HCT116 (cell line): Measurements from ENCODE around the gene CHMP2A. TPM values are rescaled to one million over a fixed set of nuclear protein-coding genes. Genes with fewer than 3 reads are reported as not detected.

Experiments
- ATAC-seq: fragments of 200-7000 bp; cut with Tn5 transposase; 2 replicates; pipeline ENCODE4 v1.9.1; 2020; ENCODE audit warnings: mild to moderate bottlenecking, moderate library complexity
- BruUV-seq: library from RNA; stranded (reverse); fragments of 400-500 nt; replicated peaks from 2 replicates; lab custom pipeline; 2021; lab: Mats Ljungman, UMichigan
- CTCF ChIA-PET: fragments of 300-600 bp; sonication (Branson Sonifier 250); formaldehyde crosslinking; loops from one replicate; lab custom pipeline; 2021; ENCODE audit warnings: antibody characterized with exemption; lab: Charles Lee
- POLR2A ChIA-PET: fragments of 300-600, 350-600 bp; sonication (Branson Sonifier 250); formaldehyde crosslinking; loops from one replicate; lab custom pipeline; 2021; ENCODE audit warnings: antibody characterized with exemption; lab: Charles Lee
- RAD21 ChIA-PET, 2 experiments: fragments of 300-600 bp; sonication (Branson Sonifier 250); formaldehyde crosslinking; loops; one replicate each; lab custom pipeline; 2023; ENCODE audit warnings: low total read pairs in 2 of 2; ENCODE audit not compliant: uncharacterized antibody in 2 of 2, unreplicated experiment in 2 of 2, low non-redundant PET in 1 of 2; lab: Charles Lee
- DNase-seq: peaks from one replicate; pipeline ENCODE4 v3.0.0-alpha.2; 2010; ENCODE audit warnings: low read depth, low spot score
- H2AFZ ChIP-seq: fragments of 200-600 bp; shearing (Covaris generic), sonication (generic); 2 replicates; pipeline ENCODE4 v1.6.1; 2017; ENCODE audit warnings: low read depth, mixed run types, mixed read lengths, antibody characterized with exemption, low read length; ENCODE audit not compliant: poor library complexity, severe bottlenecking
- H3K27ac ChIP-seq: 2 replicates; pipeline ENCODE4 v1.5.1; 2012; ENCODE audit warnings: low read depth, low read length
- H3K27me3 ChIP-seq: fragments of 200-600 bp; sonication (generic); 2 replicates; pipeline ENCODE4 v1.6.1; 2016; ENCODE audit warnings: mixed run types, low read length, mixed read lengths; ENCODE audit not compliant: insufficient read depth
- H3K36me3 ChIP-seq, 2 experiments: fragments of 200-500 bp in 1 of 2; fragments of 200-600 bp in 1 of 2; sonication (Bioruptor generic) in 1 of 2; sonication (generic) in 1 of 2; 2 replicates each; pipeline versions ENCODE4 v1.5.1 to v1.6.1; 2014 to 2016; ENCODE audit warnings: low read length in 2 of 2, inconsistent platforms in 1 of 2, mixed read lengths in 1 of 2, mixed run types in 1 of 2; ENCODE audit not compliant: insufficient read depth in 2 of 2, control insufficient read depth in 1 of 2
- H3K4me1 ChIP-seq, 2 experiments: fragments of 200-600 bp in 1 of 2; sonication (generic) in 1 of 2; 2 replicates each; pipeline versions ENCODE4 v1.5.1 to v1.6.1; 2012 to 2017; ENCODE audit warnings: low read length in 2 of 2, inconsistent platforms in 1 of 2, mild to moderate bottlenecking in 1 of 2, mixed read lengths in 1 of 2, mixed run types in 1 of 2, moderate library complexity in 1 of 2; ENCODE audit not compliant: insufficient read depth in 2 of 2, control insufficient read depth in 1 of 2
- H3K4me2 ChIP-seq: fragments of 200-600 bp; sonication (generic); 2 replicates; pipeline ENCODE4 v1.6.1; 2017; ENCODE audit warnings: mixed run types, low read length, mixed read lengths
- H3K4me3 ChIP-seq, 2 experiments: fragments of 200-600 bp in 1 of 2; sonication (generic) in 1 of 2; replicated peaks in 1 of 2; 2 replicates each; pipeline ENCODE4 v1.5.1; 2011 to 2016; ENCODE audit warnings: low read length in 2 of 2, control low read depth in 1 of 2, low read depth in 1 of 2, mild to moderate bottlenecking in 1 of 2, mixed read lengths in 1 of 2, mixed run types in 1 of 2
- H3K79me2 ChIP-seq: fragments of 200-600 bp; sonication (generic); 2 replicates; pipeline ENCODE4 v1.6.1; 2017; ENCODE audit warnings: mild to moderate bottlenecking, mixed run types, low read length, moderate library complexity, mixed read lengths; ENCODE audit not compliant: insufficient read depth
- H3K9ac ChIP-seq: fragments of 200-600 bp; sonication (generic); 2 replicates; pipeline ENCODE4 v1.6.1; 2016; ENCODE audit warnings: low read length, mixed read lengths
- H3K9me2 ChIP-seq: fragments of 200-600 bp; sonication (generic), shearing (Covaris generic); 2 replicates; pipeline ENCODE4 v1.6.1; 2017; ENCODE audit warnings: mixed run types, mild to moderate bottlenecking, moderate library complexity; ENCODE audit not compliant: insufficient read depth
- H3K9me3 ChIP-seq, 2 experiments: fragments of 200-500 bp in 1 of 2; fragments of 200-600 bp in 1 of 2; sonication (Bioruptor generic) in 1 of 2; sonication (generic) in 1 of 2; 2 replicates each; pipeline ENCODE4 v1.6.1; 2014 to 2017; ENCODE audit warnings: low read length in 2 of 2, mixed read lengths in 2 of 2, inconsistent platforms in 1 of 2, low read depth in 1 of 2, mild to moderate bottlenecking in 1 of 2, mixed run types in 1 of 2, moderate library complexity in 1 of 2; ENCODE audit not compliant: control insufficient read depth in 1 of 2, insufficient read depth in 1 of 2
- H4K20me1 ChIP-seq: fragments of 200-600 bp; sonication (generic), shearing (Covaris generic); 2 replicates; pipeline ENCODE4 v1.6.1; 2017; ENCODE audit warnings: mixed run types, mild to moderate bottlenecking, moderate library complexity; ENCODE audit not compliant: insufficient read depth
- CBX3 ChIP-seq: IDR thresholded peaks from 2 replicates; pipeline ENCODE4 v1.6.1; 2012; ENCODE audit warnings: low read depth
- CTCF ChIP-seq, 3 experiments: fragments of 200-600 bp in 1 of 3; sonication (generic) in 1 of 3; IDR thresholded peaks in 2 of 3; conservative IDR thresholded peaks in 1 of 3; 2 replicates each; pipeline ENCODE4 v1.5.1; 2012 to 2017; ENCODE audit warnings: low read depth in 2 of 3, low read length in 2 of 3, antibody characterized with exemption in 1 of 3, borderline replicate concordance in 1 of 3, control low read depth in 1 of 3, mild to moderate bottlenecking in 1 of 3, mixed read lengths in 1 of 3, mixed run types in 1 of 3, moderate library complexity in 1 of 3; ENCODE audit not compliant: insufficient read depth in 1 of 3
- ELF1 ChIP-seq: IDR thresholded peaks from 2 replicates; pipeline ENCODE4 v1.6.1; 2012; ENCODE audit warnings: low read depth, borderline replicate concordance
- FOSL1 ChIP-seq: IDR thresholded peaks from 2 replicates; pipeline ENCODE4 v1.6.1; 2012; ENCODE audit warnings: low read depth
- POLR2A ChIP-seq: IDR thresholded peaks from 2 replicates; pipeline ENCODE4 v1.7.0; 2011; ENCODE audit warnings: borderline replicate concordance; ENCODE audit not compliant: insufficient read depth, insufficient read length; ENCODE audit errors: extremely low read depth
- SRF ChIP-seq: IDR thresholded peaks from 2 replicates; pipeline ENCODE4 v1.6.1; 2012; ENCODE audit warnings: low read depth
- intact Hi-C: fragments of 100-400 bp; cut with micrococcal nuclease; formaldehyde crosslinking; loops from 2 replicates; pipeline ENCODE4 v1.10.0; 2022
- total RNA-seq: library from RNA; stranded (reverse); gene quantifications from one replicate; pipeline ENCODE4 v1.2.1, GENCODE V29; 2021; ENCODE audit not compliant: unreplicated experiment
- TF ChIP-seq, protein P1 (sequence below): IDR thresholded peaks from 2 replicates; pipeline ENCODE4 v1.6.1; 2012; ENCODE audit warnings: low read depth
- TF ChIP-seq, protein P2 (sequence below): IDR thresholded peaks from 2 replicates; pipeline ENCODE4 v1.6.1; 2012

Gene CHMP2A
- total RNA-seq, 1 experiment from 2014 or later = 125 TPM

GRCh38 chr19:58553799-58554493 lies 959 bp downstream of the CHMP2A start (continued):
- TF ChIP-seq, protein P1, sequence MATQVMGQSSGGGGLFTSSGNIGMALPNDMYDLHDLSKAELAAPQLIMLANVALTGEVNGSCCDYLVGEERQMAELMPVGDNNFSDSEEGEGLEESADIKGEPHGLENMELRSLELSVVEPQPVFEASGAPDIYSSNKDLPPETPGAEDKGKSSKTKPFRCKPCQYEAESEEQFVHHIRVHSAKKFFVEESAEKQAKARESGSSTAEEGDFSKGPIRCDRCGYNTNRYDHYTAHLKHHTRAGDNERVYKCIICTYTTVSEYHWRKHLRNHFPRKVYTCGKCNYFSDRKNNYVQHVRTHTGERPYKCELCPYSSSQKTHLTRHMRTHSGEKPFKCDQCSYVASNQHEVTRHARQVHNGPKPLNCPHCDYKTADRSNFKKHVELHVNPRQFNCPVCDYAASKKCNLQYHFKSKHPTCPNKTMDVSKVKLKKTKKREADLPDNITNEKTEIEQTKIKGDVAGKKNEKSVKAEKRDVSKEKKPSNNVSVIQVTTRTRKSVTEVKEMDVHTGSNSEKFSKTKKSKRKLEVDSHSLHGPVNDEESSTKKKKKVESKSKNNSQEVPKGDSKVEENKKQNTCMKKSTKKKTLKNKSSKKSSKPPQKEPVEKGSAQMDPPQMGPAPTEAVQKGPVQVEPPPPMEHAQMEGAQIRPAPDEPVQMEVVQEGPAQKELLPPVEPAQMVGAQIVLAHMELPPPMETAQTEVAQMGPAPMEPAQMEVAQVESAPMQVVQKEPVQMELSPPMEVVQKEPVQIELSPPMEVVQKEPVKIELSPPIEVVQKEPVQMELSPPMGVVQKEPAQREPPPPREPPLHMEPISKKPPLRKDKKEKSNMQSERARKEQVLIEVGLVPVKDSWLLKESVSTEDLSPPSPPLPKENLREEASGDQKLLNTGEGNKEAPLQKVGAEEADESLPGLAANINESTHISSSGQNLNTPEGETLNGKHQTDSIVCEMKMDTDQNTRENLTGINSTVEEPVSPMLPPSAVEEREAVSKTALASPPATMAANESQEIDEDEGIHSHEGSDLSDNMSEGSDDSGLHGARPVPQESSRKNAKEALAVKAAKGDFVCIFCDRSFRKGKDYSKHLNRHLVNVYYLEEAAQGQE = no peak
- TF ChIP-seq SRF (no peak), CTCF (IDR thresholded peaks at IDR 0.05 in 2 of 3, conservative IDR thresholded peaks at IDR 0.05 in 1 of 3; ENCODE audit: borderline replicate concordance in 1 of 3, insufficient read depth in 1 of 3, low read depth in 2 of 3, low read length in 2 of 3) (no peak)

DNA sequence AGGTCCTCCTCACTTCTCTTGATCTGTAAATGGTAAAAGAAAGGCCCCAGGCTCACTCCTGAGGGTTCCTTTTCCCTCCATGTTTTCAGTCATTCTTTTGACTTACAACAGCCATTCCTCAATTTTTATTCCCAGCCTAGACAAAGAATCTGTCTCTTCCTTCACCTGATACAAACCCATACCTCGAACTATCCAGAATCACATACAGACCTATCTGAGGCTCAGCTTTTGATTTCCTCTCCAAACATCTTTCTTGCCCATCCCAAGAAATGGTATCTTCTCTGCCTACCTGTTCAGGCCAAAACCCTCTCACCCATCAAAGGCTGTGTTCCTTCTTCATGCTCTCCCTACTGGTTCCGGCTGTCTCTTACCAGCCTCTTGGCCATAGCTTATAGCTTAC lies 2.2 kb downstream of the CHMP2A start:
- peaks cover 19 to 35% of the 10 kb centered on the region in 2 experiments; a peak in 3 of 4 replicates for H3K4me1 ChIP-seq
- H3K36me3 ChIP-seq = peaks cover 39 to 60% of the 10 kb centered on the region in 2 experiments; a peak in 3 of 4 replicates
- ChIA-PET RAD21 (no interaction called here), POLR2A (interaction anchor here (1.9 to 3.3 kb wide), 2 partner anchors 9 to 33 kb away, joined by 11 to 33 read pairs; partner anchors contain the start of genes TRIM28 and ZBTB45), CTCF (no interaction called here)
- no peak overlapping the region for H3K4me2 ChIP-seq
- no peaks in the 10 kb centered on the region for H3K9me3 ChIP-seq
- intact Hi-C loops = no loop called here
- no peak overlapping the region for H3K27ac ChIP-seq
- no peak overlapping the region for H3K4me3 ChIP-seq
- DNase-seq (no peak), ATAC-seq (no peak)
- peaks cover 4% of the 10 kb centered on the region; the same call in 1 of the 2 replicates for H4K20me1 ChIP-seq
- no TSS peak for BruUV-seq
- H3K9me2 ChIP-seq = no peaks in the 10 kb centered on the region
- no peaks in the 10 kb centered on the region for H3K27me3 ChIP-seq
- peaks cover 74% of the 10 kb centered on the region for H3K79me2 ChIP-seq
- no peak overlapping the region for H3K9ac ChIP-seq
- H2AFZ ChIP-seq = no peak overlapping the region
- TF ChIP-seq POLR2A (no peak), ELF1 (no peak), CBX3 (no peak), CTCF (IDR thresholded peaks at IDR 0.05 in 2 of 3, conservative IDR thresholded peaks at IDR 0.05 in 1 of 3; ENCODE audit: borderline replicate concordance in 1 of 3, insufficient read depth in 1 of 3, low read depth in 2 of 3, low read length in 2 of 3) (no peak), FOSL1 (no peak)
- TF ChIP-seq, protein P2, sequence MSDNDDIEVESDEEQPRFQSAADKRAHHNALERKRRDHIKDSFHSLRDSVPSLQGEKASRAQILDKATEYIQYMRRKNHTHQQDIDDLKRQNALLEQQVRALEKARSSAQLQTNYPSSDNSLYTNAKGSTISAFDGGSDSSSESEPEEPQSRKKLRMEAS = no peak
- TF ChIP-seq, protein P1 = no peak
